ENCODE measurements around the gene HAUS1. TPM values are rescaled to one million over a fixed set of nuclear protein-coding genes. Genes with fewer than 3 reads are reported as not detected.

Gene HAUS1
- total RNA-seq, 4 donors from 2014 or later: 21.5 to 47.8 (median 36.1) TPM

GRCh38 chr18:46140173-46140572 lies 36.0 kb downstream of the HAUS1 start:
- Histone ChIP-seq H3K36me3 (no peaks in the 10 kb centered on the region), H3K4me1 (no peaks in the 10 kb centered on the region), H3K27ac (no peak overlapping the region), H3K9me3 (no peaks in the 10 kb centered on the region), H3K4me3 (no peak overlapping the region), H3K27me3 (no peaks in the 10 kb centered on the region)
- DNase-seq: no peak
- intact Hi-C loops (cut with DNase I; ENCODE audit: low total_unique reads): no loop called here
- TF ChIP-seq, protein P1, sequence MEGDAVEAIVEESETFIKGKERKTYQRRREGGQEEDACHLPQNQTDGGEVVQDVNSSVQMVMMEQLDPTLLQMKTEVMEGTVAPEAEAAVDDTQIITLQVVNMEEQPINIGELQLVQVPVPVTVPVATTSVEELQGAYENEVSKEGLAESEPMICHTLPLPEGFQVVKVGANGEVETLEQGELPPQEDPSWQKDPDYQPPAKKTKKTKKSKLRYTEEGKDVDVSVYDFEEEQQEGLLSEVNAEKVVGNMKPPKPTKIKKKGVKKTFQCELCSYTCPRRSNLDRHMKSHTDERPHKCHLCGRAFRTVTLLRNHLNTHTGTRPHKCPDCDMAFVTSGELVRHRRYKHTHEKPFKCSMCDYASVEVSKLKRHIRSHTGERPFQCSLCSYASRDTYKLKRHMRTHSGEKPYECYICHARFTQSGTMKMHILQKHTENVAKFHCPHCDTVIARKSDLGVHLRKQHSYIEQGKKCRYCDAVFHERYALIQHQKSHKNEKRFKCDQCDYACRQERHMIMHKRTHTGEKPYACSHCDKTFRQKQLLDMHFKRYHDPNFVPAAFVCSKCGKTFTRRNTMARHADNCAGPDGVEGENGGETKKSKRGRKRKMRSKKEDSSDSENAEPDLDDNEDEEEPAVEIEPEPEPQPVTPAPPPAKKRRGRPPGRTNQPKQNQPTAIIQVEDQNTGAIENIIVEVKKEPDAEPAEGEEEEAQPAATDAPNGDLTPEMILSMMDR (IDR thresholded peaks at IDR 0.05): no peak
- TF ChIP-seq POLR2A (IDR thresholded peaks at IDR 0.05): no peak

- intact Hi-C loops (cut with DNase I; ENCODE audit: low total_unique reads): no loop called here
- Histone ChIP-seq H3K9me3 (no peaks in the 10 kb centered on the region), H3K4me1 (no peaks in the 10 kb centered on the region), H3K4me3 (no peak overlapping the region), H3K27me3 (no peaks in the 10 kb centered on the region), H3K27ac (no peak overlapping the region), H3K36me3 (no peaks in the 10 kb centered on the region)
- DNase-seq: no peak
- TF ChIP-seq, protein P1 (IDR thresholded peaks at IDR 0.05): no peak
- no peak for TF ChIP-seq POLR2A (IDR thresholded peaks at IDR 0.05)
Measured at GRCh38 chr18:46141199-46141598, 37.0 kb downstream of the HAUS1 start.

DNA sequence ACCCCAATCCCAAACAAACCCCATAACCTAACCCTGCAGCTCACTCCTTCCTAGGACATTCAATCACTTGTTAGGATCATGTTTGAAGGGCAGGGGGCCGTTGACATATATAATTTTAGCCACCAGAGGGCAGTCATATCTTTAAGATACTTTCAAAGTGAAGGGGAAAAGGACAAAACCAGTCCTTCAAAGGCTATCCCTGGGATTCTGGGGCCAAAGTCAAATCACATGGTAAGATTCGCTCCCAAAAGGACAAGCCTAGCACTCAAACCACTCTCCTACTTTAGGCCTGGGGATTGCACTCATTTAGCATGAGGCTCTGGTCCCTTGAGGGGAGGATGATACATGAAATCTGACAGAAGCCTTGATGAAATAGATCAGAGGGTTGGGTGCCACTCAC lies 44.6 kb downstream of the HAUS1 start:
- Histone ChIP-seq H3K36me3 (no peaks in the 10 kb centered on the region), H3K27ac (no peak overlapping the region), H3K9me3 (no peaks in the 10 kb centered on the region), H3K4me3 (no peak overlapping the region), H3K4me1 (no peaks in the 10 kb centered on the region), H3K27me3 (no peaks in the 10 kb centered on the region)
- TF ChIP-seq, protein P1 (IDR thresholded peaks at IDR 0.05): peak; percentile 41 to 62 (median 52)
- no peak for TF ChIP-seq POLR2A (IDR thresholded peaks at IDR 0.05)
- peak; percentile 15 to 17 for DNase-seq
- intact Hi-C loops (cut with DNase I; ENCODE audit: low total_unique reads): no loop called here

DNA sequence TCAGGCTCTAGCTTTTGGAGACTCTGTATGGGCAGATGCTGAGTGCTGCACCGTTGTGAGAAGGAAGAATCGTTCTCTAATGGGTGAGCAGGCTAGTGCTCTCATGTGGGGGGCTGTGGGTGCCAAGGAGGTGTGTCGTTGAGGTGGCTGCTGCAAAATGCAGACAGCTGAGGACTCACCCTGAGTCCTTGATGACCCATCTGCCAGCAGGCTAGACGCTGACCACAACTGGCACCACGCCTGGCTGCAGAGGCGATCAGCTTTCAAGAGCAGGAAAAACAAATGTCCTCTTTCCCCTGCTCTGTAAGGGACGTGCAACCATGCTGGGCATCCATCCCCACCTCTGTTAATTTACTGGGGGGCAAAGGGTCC lies 48.2 kb downstream of the HAUS1 start:
- Histone ChIP-seq H3K27ac (no peak overlapping the region), H3K4me1 (no peaks in the 10 kb centered on the region), H3K36me3 (no peaks in the 10 kb centered on the region), H3K9me3 (no peaks in the 10 kb centered on the region), H3K4me3 (no peak overlapping the region), H3K27me3 (no peaks in the 10 kb centered on the region)
- no peak for TF ChIP-seq POLR2A (IDR thresholded peaks at IDR 0.05)
- TF ChIP-seq, protein P1 (IDR thresholded peaks at IDR 0.05): no peak
- no peak for DNase-seq
- intact Hi-C loops (cut with DNase I; ENCODE audit: low total_unique reads): no loop called here

DNA sequence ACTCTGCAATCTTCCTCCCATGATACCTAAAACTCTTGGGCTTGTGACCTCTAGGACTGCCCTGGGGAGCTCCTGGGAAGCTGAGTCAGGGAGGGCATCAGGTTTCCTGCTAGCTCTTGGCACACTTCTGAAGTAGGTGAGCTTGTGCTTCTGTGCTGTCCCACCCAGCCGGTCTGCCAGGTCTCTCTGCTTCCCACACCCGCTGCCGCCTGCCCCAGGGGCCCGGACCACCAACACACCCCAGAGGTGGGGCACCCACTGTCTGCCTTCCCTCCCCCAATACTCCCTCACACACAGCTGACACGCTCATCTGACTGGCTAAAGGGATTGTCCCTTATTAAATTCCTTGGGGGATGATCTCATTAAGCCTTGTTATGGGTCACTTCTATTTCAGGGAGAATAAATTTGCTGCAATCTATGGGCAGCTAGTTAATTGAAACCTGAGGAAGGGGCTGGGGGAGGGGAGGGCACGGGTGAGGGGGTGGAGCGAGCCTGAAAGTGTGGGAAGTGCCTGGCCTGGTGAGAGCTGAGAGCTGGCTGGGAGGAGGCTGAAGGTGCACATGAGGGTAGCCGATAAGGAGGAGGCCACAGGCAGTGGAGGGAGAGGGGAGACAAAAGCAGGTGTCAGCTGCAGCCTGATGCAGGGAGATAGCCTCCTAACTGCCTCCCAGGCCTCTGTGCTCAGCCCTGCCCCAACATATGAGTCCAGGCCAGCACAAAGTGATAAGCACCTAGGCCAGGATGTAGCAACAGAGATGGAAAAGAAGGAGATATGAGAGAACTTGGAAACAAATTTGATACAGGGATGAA lies 48.8 kb downstream of the HAUS1 start:
- H3K27ac ChIP-seq: no peak overlapping the region
- intact Hi-C loops (cut with DNase I; ENCODE audit: low total_unique reads): no loop called here
- no peak for DNase-seq
- no peaks in the 10 kb centered on the region for H3K27me3 ChIP-seq
- no peaks in the 10 kb centered on the region for H3K9me3 ChIP-seq
- TF ChIP-seq, protein P1 (IDR thresholded peaks at IDR 0.05): no peak
- TF ChIP-seq POLR2A (IDR thresholded peaks at IDR 0.05): no peak
- H3K36me3 ChIP-seq: no peaks in the 10 kb centered on the region
- no peaks in the 10 kb centered on the region for H3K4me1 ChIP-seq
- H3K4me3 ChIP-seq: no peak overlapping the region

Measured in uterus (tissue), 4 donors.